Neuronal stem cell (in vitro differentiated cells): ENCODE results near the gene RAD51B.

Source experiments
- DNase-seq: peaks from one replicate; pipeline ENCODE4 v3.0.0-alpha.2; 2013; ENCODE audit warnings: low spot score
- H2AFZ ChIP-seq: one replicate; pipeline ENCODE4 v1.6.1; 2013; ENCODE audit warnings: mild to moderate bottlenecking, low read length, inconsistent platforms
- H2AK5ac ChIP-seq: 2 replicates; pipeline ENCODE4 v1.6.1; 2013; ENCODE audit warnings: low read depth, mild to moderate bottlenecking, inconsistent platforms, low read length, moderate library complexity, mixed read lengths
- H2BK120ac ChIP-seq: 2 replicates; pipeline ENCODE4 v1.6.1; 2013; ENCODE audit warnings: low read depth, mild to moderate bottlenecking, inconsistent platforms, low read length, moderate library complexity, mixed read lengths
- H2BK12ac ChIP-seq: one replicate; pipeline ENCODE4 v1.6.1; 2013; ENCODE audit warnings: low read length, inconsistent platforms
- H2BK15ac ChIP-seq: 2 replicates; pipeline ENCODE4 v1.6.1; 2013; ENCODE audit warnings: mild to moderate bottlenecking, low read length, inconsistent platforms, mixed read lengths
- H2BK5ac ChIP-seq: one replicate; pipeline ENCODE4 v1.6.1; 2013; ENCODE audit warnings: inconsistent platforms, mild to moderate bottlenecking, low read length, moderate library complexity
- H3K14ac ChIP-seq: one replicate; pipeline ENCODE4 v1.6.1; 2013; ENCODE audit warnings: low read length, inconsistent platforms
- H3K18ac ChIP-seq: 2 replicates; pipeline ENCODE4 v1.6.1; 2013; ENCODE audit warnings: low read length, inconsistent platforms
- H3K23ac ChIP-seq: 2 replicates; pipeline ENCODE4 v1.6.1; 2013; ENCODE audit warnings: low read depth, mild to moderate bottlenecking, mixed read lengths, low read length, inconsistent platforms; ENCODE audit not compliant: poor library complexity
- H3K27ac ChIP-seq: replicated peaks from 3 replicates; pipeline ENCODE4 v1.5.1; 2013; ENCODE audit warnings: low read length, inconsistent platforms
- H3K27me3 ChIP-seq, 3 experiments: 2 replicates each; pipeline ENCODE4 v1.6.1; 2013; ENCODE audit warnings: low read length in 3 of 3, mild to moderate bottlenecking in 2 of 3, inconsistent platforms in 1 of 3, low read depth in 1 of 3, mixed read lengths in 1 of 3, moderate library complexity in 1 of 3; ENCODE audit not compliant: control insufficient read depth in 3 of 3, insufficient read depth in 3 of 3
- H3K36me3 ChIP-seq, 2 donors: replicated peaks in 1 of 2; 2 replicates each; pipeline ENCODE4 v1.6.1; 2013; ENCODE audit warnings: low read length in 2 of 2; ENCODE audit not compliant: control insufficient read depth in 2 of 2, insufficient read depth in 2 of 2
- H3K4ac ChIP-seq: 2 replicates; pipeline ENCODE4 v1.6.1; 2013; ENCODE audit warnings: inconsistent platforms, mild to moderate bottlenecking, low read length, moderate library complexity
- H3K4me1 ChIP-seq, 2 donors: 1 replicate in 1 of 2; 2 replicates in 1 of 2; pipeline ENCODE4 v1.6.1; 2013; ENCODE audit warnings: low read length in 2 of 2, low read depth in 1 of 2; ENCODE audit not compliant: control insufficient read depth in 2 of 2, insufficient read depth in 1 of 2
- H3K4me2 ChIP-seq: one replicate; pipeline ENCODE4 v1.6.1; 2013; ENCODE audit warnings: mild to moderate bottlenecking, low read length, inconsistent platforms; ENCODE audit not compliant: insufficient read depth, poor library complexity, severe bottlenecking
- H3K4me3 ChIP-seq, 2 donors: 2 replicates each; pipeline ENCODE4 v1.5.1; 2013; ENCODE audit warnings: low read length in 2 of 2, mild to moderate bottlenecking in 2 of 2, inconsistent platforms in 1 of 2, moderate library complexity in 1 of 2
- H3K79me1 ChIP-seq: one replicate; pipeline ENCODE4 v1.6.1; 2013; ENCODE audit warnings: low read depth, mild to moderate bottlenecking, inconsistent platforms, low read length, moderate library complexity
- H3K9ac ChIP-seq: one replicate; pipeline ENCODE4 v1.6.1; 2013; ENCODE audit warnings: mild to moderate bottlenecking, low read depth, low read length, inconsistent platforms; ENCODE audit not compliant: poor library complexity
- H3K9me3 ChIP-seq, 2 donors: replicated peaks in 1 of 2; 2 replicates each; pipeline versions ENCODE3 to v1.6.1; 2013; ENCODE audit warnings: low read length in 2 of 2, mild to moderate bottlenecking in 2 of 2, inconsistent platforms in 1 of 2, low read depth in 1 of 2, mixed read lengths in 1 of 2, moderate library complexity in 1 of 2; ENCODE audit not compliant: control insufficient read depth in 2 of 2, insufficient read depth in 1 of 2
- H4K8ac ChIP-seq: one replicate; pipeline ENCODE4 v1.6.1; 2013; ENCODE audit warnings: low read depth, mild to moderate bottlenecking, inconsistent platforms, low read length, moderate library complexity
- H4K91ac ChIP-seq: one replicate; pipeline ENCODE4 v1.6.1; 2013; ENCODE audit warnings: low read length, low read depth, mild to moderate bottlenecking, inconsistent platforms; ENCODE audit not compliant: poor library complexity
- WGBS, 2 donors: extraction: QIAGEN DNeasy Blood & Tissue Kit; methylation state at CpG; one replicate each; pipeline ENCODE4 v1.1.7; 2013; ENCODE audit warnings: missing lambda C conversion rate in 2 of 2, mixed read lengths in 1 of 2; ENCODE audit not compliant: insufficient read length in 2 of 2, insufficient replicate concordance in 1 of 2; ENCODE audit errors: extremely low coverage in 2 of 2; 5-methylcytosine and 5-hydroxymethylcytosine counted together

Gene RAD51B

GRCh38 chr14:67934087-67934486 lies 114.5 kb downstream of the RAD51B start:
- WGBS, 2 donors = no CpG with 5 or more reads among the region's 1 CpG
- Histone ChIP-seq H3K9me3 (peaks cover 0 to 5% of the 10 kb centered on the region in 2 donors), H3K14ac (no peak overlapping the region), H3K4me2 (no peak overlapping the region), H2BK120ac (no peak overlapping the region), H2AFZ (no peak overlapping the region), H2BK12ac (no peak overlapping the region), H3K27ac (no peak overlapping the region), H3K27me3 (no peaks in the 10 kb centered on the region), H4K8ac (no peak overlapping the region), H3K4me3 (no peak overlapping the region), H3K4me1 (peaks cover 2 to 9% of the 10 kb centered on the region in 2 donors), H3K9ac (no peak overlapping the region), H3K4ac (no peak overlapping the region), H3K23ac (no peak overlapping the region), H2AK5ac (no peak overlapping the region), H3K79me1 (no peaks in the 10 kb centered on the region), H3K18ac (no peak overlapping the region), H2BK5ac (no peak overlapping the region), H3K36me3 (no peaks in the 10 kb centered on the region), H4K91ac (no peak overlapping the region), H2BK15ac (no peak overlapping the region)
- DNase-seq = peak; percentile 37

GRCh38 chr14:67934862-67935261 lies 115.3 kb downstream of the RAD51B start:
- Histone ChIP-seq H4K8ac (no peak overlapping the region), H2AK5ac (no peak overlapping the region), H3K4ac (no peak overlapping the region), H2BK5ac (no peak overlapping the region), H4K91ac (no peak overlapping the region), H3K9me3 (peaks cover 0 to 5% of the 10 kb centered on the region in 2 donors), H2BK12ac (no peak overlapping the region), H3K27me3 (no peaks in the 10 kb centered on the region), H2BK15ac (no peak overlapping the region), H3K9ac (no peak overlapping the region), H3K36me3 (no peaks in the 10 kb centered on the region), H3K4me1 (peaks cover 2 to 9% of the 10 kb centered on the region in 2 donors), H2BK120ac (no peak overlapping the region), H3K23ac (no peak overlapping the region), H3K27ac (no peak overlapping the region), H3K4me2 (no peak overlapping the region), H3K18ac (no peak overlapping the region), H3K79me1 (no peaks in the 10 kb centered on the region), H2AFZ (no peak overlapping the region), H3K14ac (no peak overlapping the region), H3K4me3 (no peak overlapping the region)
- no peak for DNase-seq
- no CpG with 5 or more reads among the region's 1 CpG for WGBS, 2 donors

GRCh38 chr14:67935371-67935770 lies 115.8 kb downstream of the RAD51B start:
- no peak overlapping the region for H3K9ac ChIP-seq
- no peak overlapping the region for H3K4ac ChIP-seq
- H3K27me3 ChIP-seq = no peaks in the 10 kb centered on the region
- no peak overlapping the region for H4K8ac ChIP-seq
- no peak overlapping the region for H3K23ac ChIP-seq
- H2AFZ ChIP-seq = no peak overlapping the region
- H2BK15ac ChIP-seq = no peak overlapping the region
- no peak overlapping the region for H3K14ac ChIP-seq
- no peaks in the 10 kb centered on the region for H3K36me3 ChIP-seq
- DNase-seq = no peak
- H3K4me3 ChIP-seq = no peak overlapping the region
- no peak overlapping the region for H2BK5ac ChIP-seq
- H3K18ac ChIP-seq = no peak overlapping the region
- no peak overlapping the region for H2AK5ac ChIP-seq
- no peak overlapping the region for H3K27ac ChIP-seq
- no peak overlapping the region for H3K4me2 ChIP-seq
- no peak overlapping the region for H2BK120ac ChIP-seq
- H2BK12ac ChIP-seq = no peak overlapping the region
- peaks cover 0 to 3% of the 10 kb centered on the region in 2 donors for H3K9me3 ChIP-seq
- peaks cover 4 to 9% of the 10 kb centered on the region in 2 donors for H3K4me1 ChIP-seq
- H4K91ac ChIP-seq = no peak overlapping the region
- no CpG with 5 or more reads among the region's 2 CpGs for WGBS, 2 donors
- H3K79me1 ChIP-seq = no peaks in the 10 kb centered on the region

- Histone ChIP-seq H3K36me3 (no peaks in the 10 kb centered on the region), H3K4me1 (peaks cover 14 to 27% of the 10 kb centered on the region in 2 donors), H3K4me3 (no peak overlapping the region), H3K4me2 (no peak overlapping the region), H2BK120ac (no peak overlapping the region), H4K91ac (no peak overlapping the region), H3K4ac (no peak overlapping the region), H3K14ac (no peak overlapping the region), H3K9me3 (no peaks in the 10 kb centered on the region), H3K27me3 (no peaks in the 10 kb centered on the region), H3K27ac (no peak overlapping the region), H2AFZ (no peak overlapping the region), H2BK15ac (no peak overlapping the region), H3K9ac (no peak overlapping the region), H4K8ac (no peak overlapping the region), H2BK12ac (no peak overlapping the region), H3K23ac (no peak overlapping the region), H3K18ac (no peak overlapping the region), H3K79me1 (no peaks in the 10 kb centered on the region), H2AK5ac (no peak overlapping the region), H2BK5ac (no peak overlapping the region)
- DNase-seq = no peak
- WGBS, 2 donors = no CpG with 5 or more reads among the region's 2 CpGs
These were observed 118.5 kb downstream of the RAD51B start for GRCh38 chr14:67938071-67938470.
